ENCODE data around the gene PIAS1. TPM values are rescaled to one million over a fixed set of nuclear protein-coding genes. Genes with fewer than 3 reads are reported as not detected.

Gene PIAS1
- total and polyA plus RNA-seq, 9 of the 15 experiments (the other 6 are each of a cell fraction or from before 2014, with no cell fraction given), result 18.0 to 59.1 (median 28.5) TPM

DNA sequence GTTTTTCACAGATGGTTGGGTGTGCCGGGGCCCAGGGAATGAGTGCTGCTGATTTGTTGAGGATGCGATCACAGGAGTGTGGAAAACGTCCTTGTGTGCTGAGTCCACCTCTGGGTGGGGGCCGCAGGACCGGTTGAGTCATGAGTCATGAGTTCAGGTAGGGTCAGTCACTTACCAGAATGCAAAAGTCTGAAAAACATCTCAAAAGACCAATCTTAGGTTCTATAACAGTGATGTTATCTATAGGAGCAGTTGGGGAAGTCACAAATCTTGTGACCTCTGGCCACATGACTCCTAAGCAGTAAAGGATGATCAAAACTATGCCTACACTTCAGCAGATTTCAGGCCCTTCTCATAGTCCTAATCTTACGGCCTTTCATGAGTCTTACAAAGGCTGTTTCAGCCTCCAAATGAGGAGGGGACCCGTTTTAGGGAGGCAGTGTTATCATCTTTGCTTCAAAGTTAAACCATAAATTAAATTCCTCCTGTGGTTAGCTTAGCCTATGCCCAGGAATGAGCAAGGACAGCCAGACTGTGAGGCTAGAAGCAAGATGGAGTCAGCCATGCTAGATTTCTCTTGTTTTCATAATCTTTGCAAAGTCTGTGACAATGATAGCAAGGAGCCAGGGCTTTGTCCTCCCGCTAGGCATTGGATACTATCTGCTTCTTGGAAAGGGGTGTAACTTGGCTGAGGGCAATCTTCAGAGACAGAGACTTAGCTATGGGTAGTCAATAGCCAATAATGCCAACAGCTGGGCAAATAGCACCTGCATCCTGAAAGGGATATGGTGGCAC is 30.6 kb upstream of the PIAS1 start (continued):
- TF ChIP-seq, protein P1, sequence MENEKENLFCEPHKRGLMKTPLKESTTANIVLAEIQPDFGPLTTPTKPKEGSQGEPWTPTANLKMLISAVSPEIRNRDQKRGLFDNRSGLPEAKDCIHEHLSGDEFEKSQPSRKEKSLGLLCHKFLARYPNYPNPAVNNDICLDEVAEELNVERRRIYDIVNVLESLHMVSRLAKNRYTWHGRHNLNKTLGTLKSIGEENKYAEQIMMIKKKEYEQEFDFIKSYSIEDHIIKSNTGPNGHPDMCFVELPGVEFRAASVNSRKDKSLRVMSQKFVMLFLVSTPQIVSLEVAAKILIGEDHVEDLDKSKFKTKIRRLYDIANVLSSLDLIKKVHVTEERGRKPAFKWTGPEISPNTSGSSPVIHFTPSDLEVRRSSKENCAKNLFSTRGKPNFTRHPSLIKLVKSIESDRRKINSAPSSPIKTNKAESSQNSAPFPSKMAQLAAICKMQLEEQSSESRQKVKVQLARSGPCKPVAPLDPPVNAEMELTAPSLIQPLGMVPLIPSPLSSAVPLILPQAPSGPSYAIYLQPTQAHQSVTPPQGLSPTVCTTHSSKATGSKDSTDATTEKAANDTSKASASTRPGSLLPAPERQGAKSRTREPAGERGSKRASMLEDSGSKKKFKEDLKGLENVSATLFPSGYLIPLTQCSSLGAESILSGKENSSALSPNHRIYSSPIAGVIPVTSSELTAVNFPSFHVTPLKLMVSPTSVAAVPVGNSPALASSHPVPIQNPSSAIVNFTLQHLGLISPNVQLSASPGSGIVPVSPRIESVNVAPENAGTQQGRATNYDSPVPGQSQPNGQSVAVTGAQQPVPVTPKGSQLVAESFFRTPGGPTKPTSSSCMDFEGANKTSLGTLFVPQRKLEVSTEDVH (IDR thresholded peaks at IDR 0.05; ENCODE audit: low read depth, partially characterized antibody), result no peak
- TF ChIP-seq ZNF146 (CRISPR knock-in tag; IDR thresholded peaks at IDR 0.05; ENCODE audit: unreplicated experiment), result no peak
- TF ChIP-seq, protein P2, sequence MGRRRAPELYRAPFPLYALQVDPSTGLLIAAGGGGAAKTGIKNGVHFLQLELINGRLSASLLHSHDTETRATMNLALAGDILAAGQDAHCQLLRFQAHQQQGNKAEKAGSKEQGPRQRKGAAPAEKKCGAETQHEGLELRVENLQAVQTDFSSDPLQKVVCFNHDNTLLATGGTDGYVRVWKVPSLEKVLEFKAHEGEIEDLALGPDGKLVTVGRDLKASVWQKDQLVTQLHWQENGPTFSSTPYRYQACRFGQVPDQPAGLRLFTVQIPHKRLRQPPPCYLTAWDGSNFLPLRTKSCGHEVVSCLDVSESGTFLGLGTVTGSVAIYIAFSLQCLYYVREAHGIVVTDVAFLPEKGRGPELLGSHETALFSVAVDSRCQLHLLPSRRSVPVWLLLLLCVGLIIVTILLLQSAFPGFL (CRISPR knock-in tag; IDR thresholded peaks at IDR 0.05), result no peak
- no peak for TF ChIP-seq GATA2 (CRISPR knock-in tag; IDR thresholded peaks at IDR 0.05)
- TF ChIP-seq ZNF140 (CRISPR knock-in tag; IDR thresholded peaks at IDR 0.05), result no peak
- TF ChIP-seq, protein P3, sequence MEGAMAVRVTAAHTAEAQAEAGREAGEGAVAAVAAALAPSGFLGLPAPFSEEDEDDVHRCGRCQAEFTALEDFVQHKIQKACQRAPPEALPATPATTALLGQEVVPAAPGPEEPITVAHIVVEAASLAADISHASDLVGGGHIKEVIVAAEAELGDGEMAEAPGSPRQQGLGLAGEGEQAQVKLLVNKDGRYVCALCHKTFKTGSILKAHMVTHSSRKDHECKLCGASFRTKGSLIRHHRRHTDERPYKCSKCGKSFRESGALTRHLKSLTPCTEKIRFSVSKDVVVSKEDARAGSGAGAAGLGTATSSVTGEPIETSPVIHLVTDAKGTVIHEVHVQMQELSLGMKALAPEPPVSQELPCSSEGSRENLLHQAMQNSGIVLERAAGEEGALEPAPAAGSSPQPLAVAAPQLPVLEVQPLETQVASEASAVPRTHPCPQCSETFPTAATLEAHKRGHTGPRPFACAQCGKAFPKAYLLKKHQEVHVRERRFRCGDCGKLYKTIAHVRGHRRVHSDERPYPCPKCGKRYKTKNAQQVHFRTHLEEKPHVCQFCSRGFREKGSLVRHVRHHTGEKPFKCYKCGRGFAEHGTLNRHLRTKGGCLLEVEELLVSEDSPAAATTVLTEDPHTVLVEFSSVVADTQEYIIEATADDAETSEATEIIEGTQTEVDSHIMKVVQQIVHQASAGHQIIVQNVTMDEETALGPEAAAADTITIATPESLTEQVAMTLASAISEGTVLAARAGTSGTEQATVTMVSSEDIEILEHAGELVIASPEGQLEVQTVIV (CRISPR knock-in tag; IDR thresholded peaks at IDR 0.05; ENCODE audit: borderline replicate concordance), result peak; percentile 76; the same call in 1 of the 2 replicates
- peak; percentile 94 for TF ChIP-seq ZNF165 (CRISPR knock-in tag; IDR thresholded peaks at IDR 0.05; ENCODE audit: borderline replicate concordance)
- TF ChIP-seq, protein P4, sequence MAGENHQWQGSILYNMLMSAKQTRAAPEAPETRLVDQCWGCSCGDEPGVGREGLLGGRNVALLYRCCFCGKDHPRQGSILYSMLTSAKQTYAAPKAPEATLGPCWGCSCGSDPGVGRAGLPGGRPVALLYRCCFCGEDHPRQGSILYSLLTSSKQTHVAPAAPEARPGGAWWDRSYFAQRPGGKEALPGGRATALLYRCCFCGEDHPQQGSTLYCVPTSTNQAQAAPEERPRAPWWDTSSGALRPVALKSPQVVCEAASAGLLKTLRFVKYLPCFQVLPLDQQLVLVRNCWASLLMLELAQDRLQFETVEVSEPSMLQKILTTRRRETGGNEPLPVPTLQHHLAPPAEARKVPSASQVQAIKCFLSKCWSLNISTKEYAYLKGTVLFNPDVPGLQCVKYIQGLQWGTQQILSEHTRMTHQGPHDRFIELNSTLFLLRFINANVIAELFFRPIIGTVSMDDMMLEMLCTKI (IDR thresholded peaks at IDR 0.05; ENCODE audit: partially characterized antibody), result no peak
- TF ChIP-seq, protein P5, sequence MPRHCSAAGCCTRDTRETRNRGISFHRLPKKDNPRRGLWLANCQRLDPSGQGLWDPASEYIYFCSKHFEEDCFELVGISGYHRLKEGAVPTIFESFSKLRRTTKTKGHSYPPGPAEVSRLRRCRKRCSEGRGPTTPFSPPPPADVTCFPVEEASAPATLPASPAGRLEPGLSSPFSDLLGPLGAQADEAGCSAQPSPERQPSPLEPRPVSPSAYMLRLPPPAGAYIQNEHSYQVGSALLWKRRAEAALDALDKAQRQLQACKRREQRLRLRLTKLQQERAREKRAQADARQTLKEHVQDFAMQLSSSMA (CRISPR knock-in tag; IDR thresholded peaks at IDR 0.05), result no peak
- TF ChIP-seq ZNF311 (CRISPR knock-in tag; IDR thresholded peaks at IDR 0.05), result no peak
- TF ChIP-seq, protein P6, sequence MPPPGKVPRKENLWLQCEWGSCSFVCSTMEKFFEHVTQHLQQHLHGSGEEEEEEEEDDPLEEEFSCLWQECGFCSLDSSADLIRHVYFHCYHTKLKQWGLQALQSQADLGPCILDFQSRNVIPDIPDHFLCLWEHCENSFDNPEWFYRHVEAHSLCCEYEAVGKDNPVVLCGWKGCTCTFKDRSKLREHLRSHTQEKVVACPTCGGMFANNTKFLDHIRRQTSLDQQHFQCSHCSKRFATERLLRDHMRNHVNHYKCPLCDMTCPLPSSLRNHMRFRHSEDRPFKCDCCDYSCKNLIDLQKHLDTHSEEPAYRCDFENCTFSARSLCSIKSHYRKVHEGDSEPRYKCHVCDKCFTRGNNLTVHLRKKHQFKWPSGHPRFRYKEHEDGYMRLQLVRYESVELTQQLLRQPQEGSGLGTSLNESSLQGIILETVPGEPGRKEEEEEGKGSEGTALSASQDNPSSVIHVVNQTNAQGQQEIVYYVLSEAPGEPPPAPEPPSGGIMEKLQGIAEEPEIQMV (tag; conservative IDR thresholded peaks at IDR 0.05; ENCODE audit: low read depth), result peak; percentile 84
- no peak for TF ChIP-seq POLR2H (tag; IDR thresholded peaks at IDR 0.05; ENCODE audit: low read depth)
- TF ChIP-seq ESRRB (CRISPR knock-in tag; IDR thresholded peaks at IDR 0.05; ENCODE audit: borderline replicate concordance), result no peak
- no peak for TF ChIP-seq SAFB (IDR thresholded peaks at IDR 0.05; ENCODE audit: borderline replicate concordance, low read depth, low read length)
- TF ChIP-seq ZNF589 (CRISPR knock-in tag; IDR thresholded peaks at IDR 0.05; ENCODE audit: low read depth), result peak; percentile 89; the same call in 1 of the 2 replicates

Measured in K562 (cell line).